Fibroblast of pulmonary artery (primary cell): ENCODE data around the gene TMEM143.

Source experiments
- DNase-seq: peaks from one replicate; pipeline ENCODE4 v3.0.0-alpha.2; 2010; ENCODE audit warnings: low read depth
- H3K4me3 ChIP-seq: replicated peaks from 2 replicates; pipeline ENCODE4 v1.5.1; 2011; ENCODE audit warnings: low read depth, mild to moderate bottlenecking, control low read depth, low read length, moderate library complexity
- CTCF ChIP-seq: IDR thresholded peaks from 2 replicates; pipeline ENCODE4 v1.5.1; 2011; ENCODE audit warnings: mild to moderate bottlenecking, control low read depth, low read length, inconsistent platforms; ENCODE audit errors: missing control alignments

TMEM143 gene

GRCh38 chr19:48363810-48364597 is at the start of gene TMEM143, which contains the start of gene SYNGR4:
TSS of gene TMEM143 (minus strand) at chr19:48363940. CDS start at chr19:48363920, 20 bp downstream.
TSS of gene SYNGR4 (plus strand) at chr19:48364367. CDS start at chr19:48365843, 1,476 bp downstream.
- H3K4me3 ChIP-seq, result peak within 1 kb of the TSS; percentile 63
- peak; percentile 100 for DNase-seq
- no peak for TF ChIP-seq CTCF

GRCh38 chr19:48405850-48406249 is 42.1 kb upstream of the TMEM143 start:
- no peak for TF ChIP-seq CTCF
- DNase-seq, result no peak
- no peak overlapping the region for H3K4me3 ChIP-seq

- no peak for DNase-seq
- H3K4me3 ChIP-seq, result no peak overlapping the region
- TF ChIP-seq CTCF, result no peak
Measured at GRCh38 chr19:48405010-48405659, 41.4 kb upstream of the TMEM143 start.

GRCh38 chr19:48403606-48404005 is 39.9 kb upstream of the TMEM143 start:
- DNase-seq, result peak; percentile 72
- H3K4me3 ChIP-seq, result no peak overlapping the region
- no peak for TF ChIP-seq CTCF

GRCh38 chr19:48401287-48401686 is 37.5 kb upstream of the TMEM143 start:
- TF ChIP-seq CTCF, result no peak

GRCh38 chr19:48400018-48400742 is 36.4 kb upstream of the TMEM143 start:
- no peak for TF ChIP-seq CTCF
- DNase-seq, result peak; percentile 65
- H3K4me3 ChIP-seq, result no peak overlapping the region

More at GRCh38 chr19:48401287-48401686, 37.5 kb upstream of the TMEM143 start:
- H3K4me3 ChIP-seq, result no peak overlapping the region
- no peak for DNase-seq
